Gastroesophageal sphincter (tissue), 4 donors: ENCODE data around the gene CPVL. TPM values are rescaled to one million over a fixed set of nuclear protein-coding genes. Genes with fewer than 3 reads are reported as not detected.
A peak's percentile ranks its signal among the peaks of the same experiment; 100 is the strongest.

Experiments used
- ATAC-seq: fragments of 150-250 bp; one replicate; pipeline ENCODE4 v1.9.1; 2016; ENCODE audit warnings: mild to moderate bottlenecking, moderate library complexity
- H3K27ac ChIP-seq, 4 donors: fragments of 200-600 bp; sonication (generic) in 3 of 4; 1 replicate in 3 of 4; 2 replicates in 1 of 4; pipeline ENCODE4 v1.5.1; 2016 to 2019
- H3K27me3 ChIP-seq: fragments of 200-600 bp; sonication (generic); one replicate; pipeline ENCODE4 v1.5.1; 2019
- H3K36me3 ChIP-seq, 2 donors: fragments of 200-600 bp; sonication (generic); one replicate each; pipeline ENCODE4 v1.5.1; 2019; ENCODE audit warnings: control low read depth in 1 of 2
- H3K4me1 ChIP-seq, 3 donors: fragments of 200-600 bp; sonication (generic); 1 replicate in 2 of 3; 2 replicates in 1 of 3; pipeline ENCODE4 v1.5.1; 2016 to 2019; ENCODE audit warnings: control low read depth in 2 of 3
- H3K4me3 ChIP-seq, 2 donors: fragments of 200-600 bp; sonication (generic); one replicate each; pipeline ENCODE4 v1.5.1; 2019; ENCODE audit warnings: mild to moderate bottlenecking in 1 of 2, moderate library complexity in 1 of 2
- H3K9me3 ChIP-seq, 3 donors: fragments of 200-600 bp; sonication (generic); one replicate each; pipeline ENCODE4 v1.5.1; 2017 to 2019; ENCODE audit warnings: control low read depth in 2 of 3
- EP300 ChIP-seq: sonication (generic); formaldehyde crosslinking; IDR thresholded peaks from one replicate; pipeline ENCODE4 v1.6.1; 2017; ENCODE audit warnings: antibody characterized with exemption, mild to moderate bottlenecking
- POLR2A ChIP-seq, 2 donors: fragments of 450-650 bp; IDR thresholded peaks; one replicate each; pipeline ENCODE4 v1.6.1; 2017; ENCODE audit warnings: antibody characterized with exemption in 2 of 2, mild to moderate bottlenecking in 2 of 2, moderate library complexity in 1 of 2
- POLR2AphosphoS5 ChIP-seq: sonication (generic); formaldehyde crosslinking; IDR thresholded peaks from one replicate; pipeline ENCODE4 v1.6.1; 2017; ENCODE audit warnings: antibody characterized with exemption
- WGBS, 2 donors: methylation state at CpG; one replicate each; pipeline ENCODE4 v1.1.5; 2018; ENCODE audit warnings: low coverage in 1 of 2; 5-methylcytosine and 5-hydroxymethylcytosine counted together
- total RNA-seq, 4 donors: library from RNA; depleted of rRNA; stranded (reverse); fragments of >200 nt; gene quantifications; one replicate each; pipeline ENCODE4 v1.1.0, GENCODE V29; 2016
- TF ChIP-seq, protein P1 (sequence below), 4 experiments: fragments of 200-600 bp in 2 of 4; fragments of 450-650 bp in 2 of 4; sonication (generic) in 1 of 4; IDR thresholded peaks; one replicate each; pipeline ENCODE4 v1.5.1; 2017 to 2019; ENCODE audit warnings: antibody characterized with exemption in 4 of 4, mild to moderate bottlenecking in 2 of 4, moderate library complexity in 2 of 4

Gene CPVL
- total RNA-seq, 4 donors from 2014 or later = 4.8 to 24.6 (median 15.1) TPM

DNA sequence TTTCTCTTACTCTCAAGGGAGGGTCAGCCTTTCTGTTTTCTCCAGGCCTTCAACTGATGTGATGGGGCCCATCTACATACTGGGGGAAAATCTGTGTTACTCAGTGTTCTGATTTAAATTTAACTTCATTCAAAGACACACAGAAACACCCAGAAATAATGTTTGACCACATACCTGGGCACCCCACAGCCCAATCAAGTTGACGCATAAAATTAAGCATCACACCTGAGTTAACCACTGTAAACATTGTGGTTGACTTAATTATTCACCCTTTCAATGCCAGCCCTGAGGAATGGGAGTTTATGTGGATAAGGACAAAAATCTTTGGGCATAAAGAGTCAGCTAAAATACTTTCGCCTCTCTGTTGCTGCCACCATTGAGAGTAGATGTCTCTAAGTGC is 38.3 kb upstream of the CPVL start:
- WGBS, 2 donors = 100% methylated on average over 1 to 2 of the region's 2 CpGs
- Histone ChIP-seq H3K9me3 (no peaks in the 10 kb centered on the region), H3K4me3 (no peak overlapping the region), H3K27ac (no peak overlapping the region), H3K27me3 (no peaks in the 10 kb centered on the region), H3K4me1 (peaks cover 0 to 1% (median 0%) of the 10 kb centered on the region in 3 donors), H3K36me3 (no peaks in the 10 kb centered on the region)
- no peak for ATAC-seq
- no peak for TF ChIP-seq EP300
- no peak for TF ChIP-seq POLR2AphosphoS5
- TF ChIP-seq, protein P1, sequence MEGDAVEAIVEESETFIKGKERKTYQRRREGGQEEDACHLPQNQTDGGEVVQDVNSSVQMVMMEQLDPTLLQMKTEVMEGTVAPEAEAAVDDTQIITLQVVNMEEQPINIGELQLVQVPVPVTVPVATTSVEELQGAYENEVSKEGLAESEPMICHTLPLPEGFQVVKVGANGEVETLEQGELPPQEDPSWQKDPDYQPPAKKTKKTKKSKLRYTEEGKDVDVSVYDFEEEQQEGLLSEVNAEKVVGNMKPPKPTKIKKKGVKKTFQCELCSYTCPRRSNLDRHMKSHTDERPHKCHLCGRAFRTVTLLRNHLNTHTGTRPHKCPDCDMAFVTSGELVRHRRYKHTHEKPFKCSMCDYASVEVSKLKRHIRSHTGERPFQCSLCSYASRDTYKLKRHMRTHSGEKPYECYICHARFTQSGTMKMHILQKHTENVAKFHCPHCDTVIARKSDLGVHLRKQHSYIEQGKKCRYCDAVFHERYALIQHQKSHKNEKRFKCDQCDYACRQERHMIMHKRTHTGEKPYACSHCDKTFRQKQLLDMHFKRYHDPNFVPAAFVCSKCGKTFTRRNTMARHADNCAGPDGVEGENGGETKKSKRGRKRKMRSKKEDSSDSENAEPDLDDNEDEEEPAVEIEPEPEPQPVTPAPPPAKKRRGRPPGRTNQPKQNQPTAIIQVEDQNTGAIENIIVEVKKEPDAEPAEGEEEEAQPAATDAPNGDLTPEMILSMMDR (IDR thresholded peaks at IDR 0.05) = no peak
- no peak for TF ChIP-seq POLR2A (IDR thresholded peaks at IDR 0.05)

GRCh38 chr7:29179115-29179514 is 32.8 kb upstream of the CPVL start:
- Histone ChIP-seq H3K36me3 (no peaks in the 10 kb centered on the region), H3K4me3 (no peak overlapping the region), H3K27me3 (no peaks in the 10 kb centered on the region), H3K4me1 (no peaks in the 10 kb centered on the region), H3K27ac (no peak overlapping the region), H3K9me3 (no peaks in the 10 kb centered on the region)
- 83 to 100% methylated on average over 1 of the region's 1 CpG for WGBS, 2 donors
- no peak for ATAC-seq
- TF ChIP-seq, protein P1 (IDR thresholded peaks at IDR 0.05) = no peak
- TF ChIP-seq EP300 = no peak
- TF ChIP-seq POLR2AphosphoS5 = no peak
- no peak for TF ChIP-seq POLR2A (IDR thresholded peaks at IDR 0.05)

DNA sequence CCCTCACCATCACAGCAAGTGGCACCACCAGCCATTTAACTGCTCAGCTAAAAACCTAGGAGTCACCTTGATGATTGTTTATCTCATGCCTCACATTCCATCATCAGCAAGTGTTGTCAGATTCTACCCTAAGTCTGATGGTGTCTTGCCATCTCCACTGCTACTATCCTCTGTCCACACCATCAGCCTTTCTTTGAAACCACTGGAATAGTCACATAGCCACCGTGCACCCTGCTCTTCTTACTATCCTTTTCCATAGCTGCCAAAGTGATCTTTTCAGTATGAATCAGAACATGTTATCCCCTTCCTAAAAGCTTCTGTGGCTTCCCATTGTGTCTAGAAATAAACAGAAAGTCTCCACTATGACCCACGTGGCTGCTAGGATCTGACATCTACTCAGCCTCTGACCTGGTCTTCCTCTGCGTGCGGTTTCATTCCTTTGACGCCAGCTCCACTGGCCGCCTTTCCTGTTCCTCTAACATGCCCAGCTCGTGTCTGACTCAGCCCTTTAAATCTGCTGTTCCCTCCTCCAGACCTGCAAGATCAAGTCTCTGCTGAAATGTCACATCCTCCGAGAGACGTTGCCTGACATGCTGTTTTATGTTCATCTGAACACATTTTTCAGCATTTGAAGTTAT is 31.7 kb upstream of the CPVL start:
- ATAC-seq = peak; percentile 72
- Histone ChIP-seq H3K36me3 (no peaks in the 10 kb centered on the region), H3K9me3 (no peaks in the 10 kb centered on the region), H3K4me3 (no peak overlapping the region), H3K4me1 (no peaks in the 10 kb centered on the region), H3K27me3 (no peaks in the 10 kb centered on the region), H3K27ac (peak overlapping the region in 2 of 4 donors; percentile 7 to 46)
- no peak for TF ChIP-seq POLR2AphosphoS5
- no peak for TF ChIP-seq EP300
- TF ChIP-seq, protein P1 (IDR thresholded peaks at IDR 0.05) = no peak
- TF ChIP-seq POLR2A (IDR thresholded peaks at IDR 0.05) = no peak
- 49 to 68% methylated on average over 8 to 9 of the region's 9 CpGs for whole genome bisulfite sequencing, 2 donors

- Histone ChIP-seq H3K27me3 (no peaks in the 10 kb centered on the region), H3K36me3 (no peaks in the 10 kb centered on the region), H3K27ac (no peak overlapping the region), H3K4me3 (no peak overlapping the region), H3K9me3 (no peaks in the 10 kb centered on the region), H3K4me1 (no peaks in the 10 kb centered on the region)
- TF ChIP-seq POLR2AphosphoS5 (no peak), EP300 (no peak), POLR2A (IDR thresholded peaks at IDR 0.05) (no peak)
- TF ChIP-seq, protein P1 (IDR thresholded peaks at IDR 0.05) = no peak
- WGBS, 2 donors = 72 to 80% methylated on average over 3 of the region's 3 CpGs
- ATAC-seq = no peak
Measured at GRCh38 chr7:29173458-29173857, 27.1 kb upstream of the CPVL start.

DNA sequence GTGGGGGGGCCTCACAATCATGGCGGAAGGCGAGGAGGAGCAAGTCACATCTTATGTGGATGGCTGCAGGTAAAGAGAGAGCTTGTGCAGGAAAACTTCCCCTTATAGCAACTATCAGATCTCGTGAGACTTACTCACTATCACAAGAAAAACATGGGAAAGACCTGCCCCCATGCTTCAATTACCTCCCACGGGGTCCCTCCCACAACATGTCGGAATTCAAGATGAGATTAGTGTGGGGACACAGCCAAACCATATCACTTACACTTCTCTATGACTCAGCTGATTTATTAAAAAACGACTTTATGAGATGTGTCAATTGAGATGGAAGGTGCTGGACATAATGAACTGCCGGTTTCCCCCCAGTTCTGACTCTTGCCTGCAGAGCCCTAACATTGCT is 24.4 kb upstream of the CPVL start:
- 84 to 86% methylated on average over 7 of the region's 7 CpGs for WGBS, 2 donors
- Histone ChIP-seq H3K36me3 (no peaks in the 10 kb centered on the region), H3K4me3 (no peak overlapping the region), H3K9me3 (peaks cover 0 to 4% (median 0%) of the 10 kb centered on the region in 3 donors), H3K27me3 (no peaks in the 10 kb centered on the region), H3K27ac (no peak overlapping the region), H3K4me1 (no peaks in the 10 kb centered on the region)
- no peak for ATAC-seq
- no peak for TF ChIP-seq POLR2AphosphoS5
- TF ChIP-seq POLR2A (IDR thresholded peaks at IDR 0.05) = no peak
- no peak for TF ChIP-seq EP300
- TF ChIP-seq, protein P1 (IDR thresholded peaks at IDR 0.05) = no peak
